Measurements from ENCODE around the gene RXRB. TPM values are rescaled to one million over a fixed set of nuclear protein-coding genes. Genes with fewer than 3 reads are reported as not detected.
A peak's percentile ranks its signal among the peaks of the same experiment; 100 is the strongest.
"Not testable (repeated sequence)": the region's sequence is repeated elsewhere in the genome, so short reads cannot be mapped to it uniquely, and the experiment has no call there.

RXRB gene
- total RNA-seq, 4 donors from 2014 or later = 28.6 to 71.0 (median 34.0) TPM

DNA sequence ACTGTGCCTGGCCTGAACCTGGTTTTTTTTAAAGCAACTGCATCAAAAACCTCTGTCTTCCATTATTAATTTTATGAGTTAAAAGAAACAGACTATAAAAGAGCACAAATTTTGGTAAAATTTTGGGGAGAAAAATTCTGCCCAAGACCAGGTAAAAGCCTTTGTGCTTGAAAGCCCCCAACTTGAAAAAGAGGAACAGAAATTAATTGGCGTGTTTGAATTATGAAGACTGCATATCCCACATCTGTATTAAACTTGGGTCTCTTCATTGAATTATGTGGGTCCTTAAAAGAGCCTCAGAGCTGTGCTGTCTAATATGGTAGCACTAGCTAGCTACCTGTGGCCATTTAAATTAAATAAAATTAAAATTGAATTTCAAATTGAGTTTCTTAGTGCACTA, 49.4 kb downstream of the RXRB start:
- no peaks in the 10 kb centered on the region for H3K9me3 ChIP-seq
- DNase-seq = no peak
- no peak for TF ChIP-seq POLR2A (IDR thresholded peaks at IDR 0.05)
- TF ChIP-seq, protein P1, sequence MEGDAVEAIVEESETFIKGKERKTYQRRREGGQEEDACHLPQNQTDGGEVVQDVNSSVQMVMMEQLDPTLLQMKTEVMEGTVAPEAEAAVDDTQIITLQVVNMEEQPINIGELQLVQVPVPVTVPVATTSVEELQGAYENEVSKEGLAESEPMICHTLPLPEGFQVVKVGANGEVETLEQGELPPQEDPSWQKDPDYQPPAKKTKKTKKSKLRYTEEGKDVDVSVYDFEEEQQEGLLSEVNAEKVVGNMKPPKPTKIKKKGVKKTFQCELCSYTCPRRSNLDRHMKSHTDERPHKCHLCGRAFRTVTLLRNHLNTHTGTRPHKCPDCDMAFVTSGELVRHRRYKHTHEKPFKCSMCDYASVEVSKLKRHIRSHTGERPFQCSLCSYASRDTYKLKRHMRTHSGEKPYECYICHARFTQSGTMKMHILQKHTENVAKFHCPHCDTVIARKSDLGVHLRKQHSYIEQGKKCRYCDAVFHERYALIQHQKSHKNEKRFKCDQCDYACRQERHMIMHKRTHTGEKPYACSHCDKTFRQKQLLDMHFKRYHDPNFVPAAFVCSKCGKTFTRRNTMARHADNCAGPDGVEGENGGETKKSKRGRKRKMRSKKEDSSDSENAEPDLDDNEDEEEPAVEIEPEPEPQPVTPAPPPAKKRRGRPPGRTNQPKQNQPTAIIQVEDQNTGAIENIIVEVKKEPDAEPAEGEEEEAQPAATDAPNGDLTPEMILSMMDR (IDR thresholded peaks at IDR 0.05) = no peak
- H3K4me3 ChIP-seq = no peak overlapping the region
- intact Hi-C loops (cut with DNase I; ENCODE audit: low total_unique reads) = no loop called here
- no peaks in the 10 kb centered on the region for H3K4me1 ChIP-seq
- H3K27ac ChIP-seq = no peak overlapping the region
- H3K27me3 ChIP-seq = no peaks in the 10 kb centered on the region
- no peaks in the 10 kb centered on the region for H3K36me3 ChIP-seq

DNA sequence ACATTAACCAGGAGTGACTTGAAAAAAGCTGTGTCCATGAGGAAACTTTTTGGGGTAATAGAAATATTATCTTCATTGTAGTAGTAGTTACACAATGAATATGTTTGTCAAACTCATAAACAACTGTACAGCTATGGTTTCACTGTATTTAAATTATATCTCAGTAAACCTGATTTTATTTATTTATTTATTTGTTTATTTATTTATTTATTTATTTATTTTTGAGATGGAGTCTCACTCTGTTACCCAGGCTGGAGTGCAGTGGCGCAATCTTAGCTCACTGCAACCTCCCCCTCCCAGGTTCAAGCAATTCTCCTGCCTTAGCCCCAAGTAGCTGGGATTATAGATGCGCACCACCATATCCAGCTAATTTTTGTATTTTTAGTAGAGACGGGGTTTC, 49.9 kb downstream of the RXRB start:
- H3K36me3 ChIP-seq; H3K27me3 ChIP-seq; H3K4me1 ChIP-seq; H3K4me3 ChIP-seq; H3K9me3 ChIP-seq; H3K27ac ChIP-seq; DNase-seq; intact Hi-C loops (cut with DNase I; ENCODE audit: low total_unique reads): not testable (repeated sequence)

DNA sequence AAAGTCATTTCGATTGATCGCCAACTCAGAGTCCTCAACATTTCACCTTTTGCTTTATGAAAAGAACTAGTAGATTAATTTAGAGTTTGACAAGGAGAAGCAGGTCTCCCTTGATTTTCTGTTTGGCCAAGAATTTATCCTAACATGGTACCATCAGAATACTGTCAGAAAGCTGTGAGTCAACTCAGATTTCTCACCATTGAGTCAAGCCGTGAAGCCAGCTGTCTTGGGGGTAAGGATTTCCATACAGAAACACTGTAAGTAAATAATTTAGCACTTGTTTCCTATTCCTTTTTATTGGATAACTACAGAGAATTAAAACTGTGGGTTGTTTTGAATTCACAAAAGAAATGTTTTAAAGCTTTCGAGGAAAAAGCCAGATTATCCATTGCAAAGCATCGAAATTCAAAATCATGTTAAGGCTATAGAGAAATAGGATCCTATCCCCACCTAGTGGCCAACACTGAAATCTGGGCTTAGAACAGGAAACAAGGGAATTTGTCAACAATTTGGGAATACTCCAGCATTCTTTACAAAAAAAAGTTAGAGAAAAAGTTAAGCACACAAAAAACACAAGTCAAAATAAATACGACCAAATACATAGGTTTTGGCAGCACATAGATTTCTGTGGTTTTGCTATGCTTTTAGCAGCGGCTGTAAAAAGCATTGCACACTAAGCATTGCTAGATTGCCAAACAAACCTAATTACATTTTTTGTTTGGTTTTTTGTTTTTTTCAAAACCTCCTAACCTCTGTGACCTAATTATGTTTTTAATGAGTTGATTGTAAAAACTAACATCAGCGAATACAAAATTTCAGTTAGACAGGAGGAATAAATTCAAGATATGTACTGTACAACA, 52.4 kb downstream of the RXRB start:
- Histone ChIP-seq H3K9me3 (no peaks in the 10 kb centered on the region), H3K36me3 (no peaks in the 10 kb centered on the region), H3K27me3 (no peaks in the 10 kb centered on the region), H3K4me1 (no peaks in the 10 kb centered on the region), H3K27ac (no peak overlapping the region), H3K4me3 (no peak overlapping the region)
- no peak for TF ChIP-seq POLR2A (IDR thresholded peaks at IDR 0.05)
- TF ChIP-seq, protein P1 (IDR thresholded peaks at IDR 0.05) = peak; percentile 51 to 80 (median 75)
- intact Hi-C loops (cut with DNase I; ENCODE audit: low total_unique reads) = no loop called here
- no peak for DNase-seq

DNA sequence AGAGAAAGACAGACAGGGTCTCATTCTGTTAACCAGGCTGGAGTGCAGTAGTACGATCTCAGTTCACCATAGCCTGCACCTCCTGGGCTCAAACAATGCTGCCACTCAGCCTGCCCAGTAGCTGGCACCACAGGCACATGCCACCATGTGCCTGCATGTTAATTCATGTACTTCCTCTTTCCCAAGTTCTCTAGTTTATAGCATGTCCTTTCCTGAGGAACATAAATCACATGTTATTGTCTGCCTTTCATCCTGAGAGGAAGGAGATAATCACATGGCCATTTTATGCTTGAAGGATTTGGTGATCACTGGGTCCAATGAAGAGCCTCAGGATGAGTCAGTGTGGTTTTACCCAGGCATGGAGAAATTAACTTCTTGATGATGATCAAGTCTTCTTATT, 56.1 kb downstream of the RXRB start:
- intact Hi-C loops (cut with DNase I; ENCODE audit: low total_unique reads) = no loop called here
- no peak overlapping the region for H3K27ac ChIP-seq
- DNase-seq = no peak
- H3K9me3 ChIP-seq = no peaks in the 10 kb centered on the region
- no peaks in the 10 kb centered on the region for H3K36me3 ChIP-seq
- H3K4me3 ChIP-seq = no peak overlapping the region
- no peaks in the 10 kb centered on the region for H3K27me3 ChIP-seq
- no peaks in the 10 kb centered on the region for H3K4me1 ChIP-seq
- TF ChIP-seq, protein P1 (IDR thresholded peaks at IDR 0.05) = no peak
- TF ChIP-seq POLR2A (IDR thresholded peaks at IDR 0.05) = no peak

MicroRNAs within 50 kb of the gene (microRNA counts, 767-probe panel; counts per million panel counts)
- microRNA hsa-miR-219-1-3p (0 to 1,624 counts per million in 2 donors), microRNA hsa-miR-219-5p (0 counts per million in 2 donors)

Small RNA genes within 50 kb of the gene (microRNA-seq; reads per million reads assigned to microRNA genes)
- gene MIR219A1 (ENCODE audit: borderline microRNAs expressed, borderline replicate concordance) = 2.0 reads per million

Small RNA genes within 50 kb of the gene (small RNA-seq; reads per million reads assigned to genes)
- gene MIR219A1 (0.18 reads per million), gene RNY4P10 (not detected)

Other genes with a start within 250 kb of the RXRB start
- 100 to 1,000 TPM in 1 of 4 donors, 10 to 100 TPM in 2, 1 to 10 TPM in 1; 6.6 to 134 (median 51.7) TPM for gene HLA-DMA, start 247.6 kb downstream of the RXRB start, total RNA-seq
- gene BRD2, start 232.1 kb downstream of the RXRB start, total RNA-seq = 100 to 1,000 TPM in 2 of 4 donors, 10 to 100 TPM in 2; 42.5 to 202 (median 120) TPM
- gene HLA-DOA, start 191.1 kb downstream of the RXRB start, total RNA-seq = 10 to 100 TPM in 3 of 4 donors, 1 to 10 TPM in 1; 8.2 to 34.1 (median 18.4) TPM
- gene HLA-DPA1, start 127.0 kb downstream of the RXRB start, total RNA-seq = 100 to 1,000 TPM in 2 of 4 donors, 10 to 100 TPM in 2; 48.0 to 187 (median 135) TPM
- 100 to 1,000 TPM in 1 of 4 donors, 10 to 100 TPM in 3; 19.8 to 108 (median 43.6) TPM for gene HLA-DPB1, start 124.7 kb downstream of the RXRB start, total RNA-seq
- gene COL11A2, start 8.2 kb downstream of the RXRB start, total RNA-seq = 1 to 10 TPM in 2 of 4 donors, under 1 TPM in 2; under 0.01 to 2.6 (median 1.0) TPM
- 10 to 100 TPM; 53.8 to 87.8 (median 57.5) TPM for gene SLC39A7, start 202 bp upstream of the RXRB start, total RNA-seq
- 10 to 100 TPM in 1 of 4 donors, 1 to 10 TPM in 2, not detected in 1; 2.6 to 11.3 (median 5.8) TPM for gene HSD17B8, start 4.0 kb upstream of the RXRB start, total RNA-seq
- 10 to 100 TPM in 3 of 4 donors, 1 to 10 TPM in 1; 1.8 to 66.9 (median 30.1) TPM for gene RING1, start 7.8 kb upstream of the RXRB start, total RNA-seq
- gene VPS52, start 71.2 kb upstream of the RXRB start, total RNA-seq = 10 to 100 TPM; 12.8 to 58.4 (median 37.5) TPM
- 1,000 to 10,000 TPM; 2,386 to 5,510 (median 4,061) TPM for gene RPS18, start 71.4 kb upstream of the RXRB start, total RNA-seq
- 10 to 100 TPM in 3 of 4 donors, 1 to 10 TPM in 1; 5.5 to 15.9 (median 14.3) TPM for gene B3GALT4, start 76.5 kb upstream of the RXRB start, total RNA-seq
- 10 to 100 TPM; 17.9 to 60.3 (median 31.7) TPM for gene WDR46, start 88.6 kb upstream of the RXRB start, total RNA-seq
- gene PFDN6, start 88.9 kb upstream of the RXRB start, total RNA-seq = 10 to 100 TPM; 13.6 to 33.5 (median 21.6) TPM
- 100 to 1,000 TPM in 1 of 4 donors, 10 to 100 TPM in 3; 34.4 to 118 (median 36.0) TPM for gene RGL2, start 98.3 kb upstream of the RXRB start, total RNA-seq
- 10 to 100 TPM; 17.6 to 83.9 (median 41.4) TPM for gene TAPBP, start 113.4 kb upstream of the RXRB start, total RNA-seq
- 10 to 100 TPM in 2 of 4 donors, 1 to 10 TPM in 2; 3.8 to 31.3 (median 16.0) TPM for gene ZBTB22, start 117.1 kb upstream of the RXRB start, total RNA-seq
- 100 to 1,000 TPM in 1 of 4 donors, 10 to 100 TPM in 3; 18.2 to 120 (median 32.3) TPM for gene DAXX, start 122.3 kb upstream of the RXRB start, total RNA-seq
- gene KIFC1, start 191.2 kb upstream of the RXRB start, total RNA-seq = 10 to 100 TPM in 1 of 4 donors, 1 to 10 TPM in 1, not detected in 2; 1.8 to 20.0 TPM
- 100 to 1,000 TPM in 1 of 4 donors, 10 to 100 TPM in 3; 10.5 to 147 (median 35.3) TPM for gene PHF1, start 210.3 kb upstream of the RXRB start, total RNA-seq
- 100 to 1,000 TPM in 1 of 4 donors, 10 to 100 TPM in 3; 10.8 to 135 (median 72.7) TPM for gene CUTA, start 217.4 kb upstream of the RXRB start, total RNA-seq
- gene SYNGAP1, start 219.4 kb upstream of the RXRB start, total RNA-seq = 10 to 100 TPM; 11.5 to 67.6 (median 14.4) TPM

Measured in uterus (tissue), 4 donors.